ENCODE data around the gene ERVFRD-1. TPM values are rescaled to one million over a fixed set of nuclear protein-coding genes. Genes with fewer than 3 reads are reported as not detected.

The ERVFRD-1 gene
- total RNA-seq, 1 experiment from 2014 or later, result not detected

DNA sequence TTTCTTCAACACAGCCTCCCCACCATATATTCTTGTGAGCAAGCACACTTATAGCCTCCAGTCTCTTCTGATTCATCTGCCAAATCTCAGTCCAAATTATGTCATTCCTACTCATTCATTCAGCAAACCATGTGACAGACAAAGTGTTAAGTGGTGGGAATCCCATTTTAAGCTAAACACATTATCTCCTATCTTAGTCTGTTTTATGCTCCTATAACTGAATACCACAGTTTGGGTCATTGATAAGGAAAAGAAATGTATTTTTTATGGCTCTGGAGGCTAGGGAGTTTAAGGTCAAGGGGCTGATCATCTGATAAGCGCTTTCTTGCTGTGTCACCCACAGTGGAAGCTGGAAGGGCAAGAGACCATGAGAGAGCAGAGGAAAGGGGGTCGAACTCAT, 41.8 kb downstream of the ERVFRD-1 start:
- no peaks in the 10 kb centered on the region for H3K9me3 Mint-ChIP-seq
- H3K36me3 Mint-ChIP-seq, result no peaks in the 10 kb centered on the region
- CTCF ChIA-PET, result interaction anchor here (0.6 to 3.6 kb wide), 10 partner anchors 26 to 604 kb away, joined by 3 to 82 read pairs (median 4); partner anchors contain the start of gene SYCP2L
- POLR2A ChIA-PET, result no interaction called here
- H3K27ac Mint-ChIP-seq, result no peak overlapping the region
- H3K4me1 Mint-ChIP-seq, result peaks cover 4% of the 10 kb centered on the region
- ATAC-seq, result no peak
- H3K27me3 Mint-ChIP-seq (ENCODE audit: low read depth), result no peaks in the 10 kb centered on the region
- TF ChIP-seq, protein P1, sequence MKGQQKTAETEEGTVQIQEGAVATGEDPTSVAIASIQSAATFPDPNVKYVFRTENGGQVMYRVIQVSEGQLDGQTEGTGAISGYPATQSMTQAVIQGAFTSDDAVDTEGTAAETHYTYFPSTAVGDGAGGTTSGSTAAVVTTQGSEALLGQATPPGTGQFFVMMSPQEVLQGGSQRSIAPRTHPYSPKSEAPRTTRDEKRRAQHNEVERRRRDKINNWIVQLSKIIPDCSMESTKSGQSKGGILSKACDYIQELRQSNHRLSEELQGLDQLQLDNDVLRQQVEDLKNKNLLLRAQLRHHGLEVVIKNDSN (CRISPR knock-in tag; IDR thresholded peaks at IDR 0.05), result no peak
- TF ChIP-seq, protein P2, sequence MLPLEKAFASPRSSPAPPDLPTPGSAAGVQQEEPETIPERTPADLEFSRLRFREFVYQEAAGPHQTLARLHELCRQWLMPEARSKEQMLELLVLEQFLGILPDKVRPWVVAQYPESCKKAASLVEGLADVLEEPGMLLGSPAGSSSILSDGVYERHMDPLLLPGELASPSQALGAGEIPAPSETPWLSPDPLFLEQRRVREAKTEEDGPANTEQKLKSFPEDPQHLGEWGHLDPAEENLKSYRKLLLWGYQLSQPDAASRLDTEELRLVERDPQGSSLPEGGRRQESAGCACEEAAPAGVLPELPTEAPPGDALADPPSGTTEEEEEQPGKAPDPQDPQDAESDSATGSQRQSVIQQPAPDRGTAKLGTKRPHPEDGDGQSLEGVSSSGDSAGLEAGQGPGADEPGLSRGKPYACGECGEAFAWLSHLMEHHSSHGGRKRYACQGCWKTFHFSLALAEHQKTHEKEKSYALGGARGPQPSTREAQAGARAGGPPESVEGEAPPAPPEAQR (CRISPR knock-in tag; IDR thresholded peaks at IDR 0.05), result no peak
- TF ChIP-seq NR1H2 (CRISPR knock-in tag; IDR thresholded peaks at IDR 0.05) (no peak), EMX1 (CRISPR knock-in tag; IDR thresholded peaks at IDR 0.05) (no peak), NFE2L1 (CRISPR knock-in tag; IDR thresholded peaks at IDR 0.05) (no peak), ZNF396 (CRISPR knock-in tag; IDR thresholded peaks at IDR 0.05; ENCODE audit: borderline replicate concordance) (no peak), JUN (CRISPR knock-in tag; IDR thresholded peaks at IDR 0.05) (no peak), TCF7 (CRISPR knock-in tag; IDR thresholded peaks at IDR 0.05; ENCODE audit: low read depth) (no peak), NR3C1 (CRISPR knock-in tag; conservative IDR thresholded peaks at IDR 0.05; ENCODE audit: low read depth) (no peak), ZNF138 (CRISPR knock-in tag; conservative IDR thresholded peaks at IDR 0.05) (no peak), ZNF232 (CRISPR knock-in tag; IDR thresholded peaks at IDR 0.05) (no peak)
- TF ChIP-seq, protein P3, sequence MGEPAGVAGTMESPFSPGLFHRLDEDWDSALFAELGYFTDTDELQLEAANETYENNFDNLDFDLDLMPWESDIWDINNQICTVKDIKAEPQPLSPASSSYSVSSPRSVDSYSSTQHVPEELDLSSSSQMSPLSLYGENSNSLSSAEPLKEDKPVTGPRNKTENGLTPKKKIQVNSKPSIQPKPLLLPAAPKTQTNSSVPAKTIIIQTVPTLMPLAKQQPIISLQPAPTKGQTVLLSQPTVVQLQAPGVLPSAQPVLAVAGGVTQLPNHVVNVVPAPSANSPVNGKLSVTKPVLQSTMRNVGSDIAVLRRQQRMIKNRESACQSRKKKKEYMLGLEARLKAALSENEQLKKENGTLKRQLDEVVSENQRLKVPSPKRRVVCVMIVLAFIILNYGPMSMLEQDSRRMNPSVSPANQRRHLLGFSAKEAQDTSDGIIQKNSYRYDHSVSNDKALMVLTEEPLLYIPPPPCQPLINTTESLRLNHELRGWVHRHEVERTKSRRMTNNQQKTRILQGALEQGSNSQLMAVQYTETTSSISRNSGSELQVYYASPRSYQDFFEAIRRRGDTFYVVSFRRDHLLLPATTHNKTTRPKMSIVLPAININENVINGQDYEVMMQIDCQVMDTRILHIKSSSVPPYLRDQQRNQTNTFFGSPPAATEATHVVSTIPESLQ (CRISPR knock-in tag; IDR thresholded peaks at IDR 0.05), result no peak
- DNase-seq (ENCODE audit: low spot score), result no peak
- H3K4me3 Mint-ChIP-seq, result no peak overlapping the region

DNA sequence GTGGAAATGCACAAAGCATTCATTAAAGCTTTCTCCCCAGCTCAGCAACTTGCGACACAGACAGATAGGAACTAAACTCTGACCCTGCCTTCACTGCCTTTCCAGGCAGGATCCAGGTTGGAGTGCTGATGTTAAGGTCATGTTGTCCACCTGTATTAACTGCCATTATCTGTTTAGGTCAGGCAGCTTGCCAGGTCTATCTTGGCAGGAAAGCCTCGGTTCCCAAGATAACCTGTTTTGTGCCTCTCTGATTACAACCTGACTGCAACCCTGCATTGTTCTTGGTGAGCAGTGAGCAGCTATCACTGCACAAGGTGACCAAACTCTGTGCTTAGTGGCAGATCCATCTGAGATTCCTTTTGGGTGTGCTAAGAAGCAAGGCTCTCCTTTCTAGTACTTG, 44.2 kb downstream of the ERVFRD-1 start:
- Mint-ChIP-seq H3K36me3 (no peaks in the 10 kb centered on the region), H3K9me3 (no peaks in the 10 kb centered on the region), H3K27ac (no peak overlapping the region), H3K4me1 (peaks cover 4% of the 10 kb centered on the region), H3K4me3 (no peak overlapping the region), H3K27me3 (ENCODE audit: low read depth) (no peaks in the 10 kb centered on the region)
- POLR2A ChIA-PET, result no interaction called here
- DNase-seq (ENCODE audit: low spot score), result no peak
- CTCF ChIA-PET, result interaction anchor here (1.2 to 5.2 kb wide), 4 partner anchors 10 to 116 kb away, joined by 4 to 34 read pairs (median 4); partner anchors contain the start of gene ELOVL2
- TF ChIP-seq, protein P4, sequence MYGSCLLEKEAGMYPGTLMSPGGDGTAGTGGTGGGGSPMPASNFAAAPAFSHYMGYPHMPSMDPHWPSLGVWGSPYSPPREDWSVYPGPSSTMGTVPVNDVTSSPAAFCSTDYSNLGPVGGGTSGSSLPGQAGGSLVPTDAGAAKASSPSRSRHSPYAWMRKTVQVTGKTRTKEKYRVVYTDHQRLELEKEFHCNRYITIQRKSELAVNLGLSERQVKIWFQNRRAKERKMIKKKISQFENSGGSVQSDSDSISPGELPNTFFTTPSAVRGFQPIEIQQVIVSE (CRISPR knock-in tag; IDR thresholded peaks at IDR 0.05; ENCODE audit: borderline replicate concordance), result no peak
- TF ChIP-seq GABPB1 (CRISPR knock-in tag; IDR thresholded peaks at IDR 0.05), result peak; percentile 16; the same call in 1 of the 2 replicates
- ATAC-seq, result no peak

DNA sequence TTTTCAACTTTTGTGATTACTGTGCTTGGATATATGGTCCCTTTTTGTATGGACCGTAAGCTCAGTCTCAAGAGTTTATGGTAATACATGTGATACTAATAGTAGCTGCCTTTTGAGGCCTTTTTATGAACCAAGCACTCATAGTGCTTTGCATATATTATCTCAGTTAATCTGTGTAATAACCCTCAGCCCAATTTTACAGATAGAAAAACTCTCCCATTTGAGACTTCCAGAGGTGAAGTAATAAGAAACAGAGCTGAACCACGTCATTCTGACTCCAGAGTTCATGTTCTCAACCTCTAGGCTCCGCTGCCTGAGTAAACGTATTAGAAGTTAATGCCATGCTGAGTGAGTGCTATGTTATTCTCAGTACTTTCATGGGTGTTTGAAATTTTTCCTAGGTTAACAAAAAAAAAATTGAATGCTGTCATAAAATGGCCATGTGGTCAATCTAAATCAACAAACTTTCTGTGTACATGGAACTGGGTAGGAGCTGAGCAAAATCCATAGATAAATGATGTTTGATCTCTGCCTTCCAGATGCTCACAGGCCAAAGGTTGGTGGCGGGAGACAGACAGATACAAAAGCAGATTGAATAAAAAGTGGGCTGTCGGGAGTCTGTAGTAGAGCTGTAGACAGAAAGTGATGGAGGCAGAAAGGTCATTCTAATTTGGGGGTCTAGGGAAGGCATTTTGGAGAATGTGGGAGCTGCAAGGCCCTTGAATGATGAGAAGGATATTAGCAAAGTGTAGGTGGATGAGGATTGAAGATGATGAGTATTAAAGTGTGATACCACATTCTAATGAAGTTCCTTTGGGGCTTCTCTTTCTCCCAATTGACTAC, 44.8 kb downstream of the ERVFRD-1 start:
- ChIA-PET POLR2A (no interaction called here), CTCF (interaction anchor here (0.7 to 5.2 kb wide), 7 partner anchors 10 to 180 kb away, joined by 3 to 34 read pairs (median 4); partner anchors contain the start of genes ELOVL2 and SYCP2L)
- ATAC-seq (no peak), DNase-seq (ENCODE audit: low spot score) (no peak)
- H3K9me3 Mint-ChIP-seq, result no peaks in the 10 kb centered on the region
- H3K27ac Mint-ChIP-seq, result no peak overlapping the region
- no peaks in the 10 kb centered on the region for H3K36me3 Mint-ChIP-seq
- peaks cover 4% of the 10 kb centered on the region for H3K4me1 Mint-ChIP-seq
- H3K27me3 Mint-ChIP-seq (ENCODE audit: low read depth), result no peaks in the 10 kb centered on the region
- H3K4me3 Mint-ChIP-seq, result no peak overlapping the region
- TF ChIP-seq, protein P5, sequence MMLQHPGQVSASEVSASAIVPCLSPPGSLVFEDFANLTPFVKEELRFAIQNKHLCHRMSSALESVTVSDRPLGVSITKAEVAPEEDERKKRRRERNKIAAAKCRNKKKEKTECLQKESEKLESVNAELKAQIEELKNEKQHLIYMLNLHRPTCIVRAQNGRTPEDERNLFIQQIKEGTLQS (CRISPR knock-in tag; conservative IDR thresholded peaks at IDR 0.05), result no peak
- TF ChIP-seq MYBL2 (CRISPR knock-in tag; IDR thresholded peaks at IDR 0.05), result no peak
- TF ChIP-seq, protein P2 (CRISPR knock-in tag; IDR thresholded peaks at IDR 0.05), result no peak
- TF ChIP-seq, protein P6, sequence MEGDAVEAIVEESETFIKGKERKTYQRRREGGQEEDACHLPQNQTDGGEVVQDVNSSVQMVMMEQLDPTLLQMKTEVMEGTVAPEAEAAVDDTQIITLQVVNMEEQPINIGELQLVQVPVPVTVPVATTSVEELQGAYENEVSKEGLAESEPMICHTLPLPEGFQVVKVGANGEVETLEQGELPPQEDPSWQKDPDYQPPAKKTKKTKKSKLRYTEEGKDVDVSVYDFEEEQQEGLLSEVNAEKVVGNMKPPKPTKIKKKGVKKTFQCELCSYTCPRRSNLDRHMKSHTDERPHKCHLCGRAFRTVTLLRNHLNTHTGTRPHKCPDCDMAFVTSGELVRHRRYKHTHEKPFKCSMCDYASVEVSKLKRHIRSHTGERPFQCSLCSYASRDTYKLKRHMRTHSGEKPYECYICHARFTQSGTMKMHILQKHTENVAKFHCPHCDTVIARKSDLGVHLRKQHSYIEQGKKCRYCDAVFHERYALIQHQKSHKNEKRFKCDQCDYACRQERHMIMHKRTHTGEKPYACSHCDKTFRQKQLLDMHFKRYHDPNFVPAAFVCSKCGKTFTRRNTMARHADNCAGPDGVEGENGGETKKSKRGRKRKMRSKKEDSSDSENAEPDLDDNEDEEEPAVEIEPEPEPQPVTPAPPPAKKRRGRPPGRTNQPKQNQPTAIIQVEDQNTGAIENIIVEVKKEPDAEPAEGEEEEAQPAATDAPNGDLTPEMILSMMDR (IDR thresholded peaks at IDR 0.05), result no peak
- no peak for TF ChIP-seq ZNF121 (CRISPR knock-in tag; IDR thresholded peaks at IDR 0.05)
- TF ChIP-seq OVOL2 (CRISPR knock-in tag; IDR thresholded peaks at IDR 0.05; ENCODE audit: borderline replicate concordance), result no peak
- TF ChIP-seq, protein P7, sequence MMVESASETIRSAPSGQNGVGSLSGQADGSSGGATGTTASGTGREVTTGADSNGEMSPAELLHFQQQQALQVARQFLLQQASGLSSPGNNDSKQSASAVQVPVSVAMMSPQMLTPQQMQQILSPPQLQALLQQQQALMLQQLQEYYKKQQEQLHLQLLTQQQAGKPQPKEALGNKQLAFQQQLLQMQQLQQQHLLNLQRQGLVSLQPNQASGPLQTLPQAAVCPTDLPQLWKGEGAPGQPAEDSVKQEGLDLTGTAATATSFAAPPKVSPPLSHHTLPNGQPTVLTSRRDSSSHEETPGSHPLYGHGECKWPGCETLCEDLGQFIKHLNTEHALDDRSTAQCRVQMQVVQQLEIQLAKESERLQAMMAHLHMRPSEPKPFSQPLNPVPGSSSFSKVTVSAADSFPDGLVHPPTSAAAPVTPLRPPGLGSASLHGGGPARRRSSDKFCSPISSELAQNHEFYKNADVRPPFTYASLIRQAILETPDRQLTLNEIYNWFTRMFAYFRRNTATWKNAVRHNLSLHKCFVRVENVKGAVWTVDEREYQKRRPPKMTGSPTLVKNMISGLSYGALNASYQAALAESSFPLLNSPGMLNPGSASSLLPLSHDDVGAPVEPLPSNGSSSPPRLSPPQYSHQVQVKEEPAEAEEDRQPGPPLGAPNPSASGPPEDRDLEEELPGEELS (CRISPR knock-in tag; IDR thresholded peaks at IDR 0.05), result no peak

Measured in WTC11 (cell line).